ENCODE results near the gene JUNB. TPM values are rescaled to one million over a fixed set of nuclear protein-coding genes. Genes with fewer than 3 reads are reported as not detected.

JUNB gene
- total and polyA plus RNA-seq, 2 of the 13 experiments (the other 11 are each of a cell fraction or from before 2014, with no cell fraction given) = 7.7 to 8.2 TPM

DNA sequence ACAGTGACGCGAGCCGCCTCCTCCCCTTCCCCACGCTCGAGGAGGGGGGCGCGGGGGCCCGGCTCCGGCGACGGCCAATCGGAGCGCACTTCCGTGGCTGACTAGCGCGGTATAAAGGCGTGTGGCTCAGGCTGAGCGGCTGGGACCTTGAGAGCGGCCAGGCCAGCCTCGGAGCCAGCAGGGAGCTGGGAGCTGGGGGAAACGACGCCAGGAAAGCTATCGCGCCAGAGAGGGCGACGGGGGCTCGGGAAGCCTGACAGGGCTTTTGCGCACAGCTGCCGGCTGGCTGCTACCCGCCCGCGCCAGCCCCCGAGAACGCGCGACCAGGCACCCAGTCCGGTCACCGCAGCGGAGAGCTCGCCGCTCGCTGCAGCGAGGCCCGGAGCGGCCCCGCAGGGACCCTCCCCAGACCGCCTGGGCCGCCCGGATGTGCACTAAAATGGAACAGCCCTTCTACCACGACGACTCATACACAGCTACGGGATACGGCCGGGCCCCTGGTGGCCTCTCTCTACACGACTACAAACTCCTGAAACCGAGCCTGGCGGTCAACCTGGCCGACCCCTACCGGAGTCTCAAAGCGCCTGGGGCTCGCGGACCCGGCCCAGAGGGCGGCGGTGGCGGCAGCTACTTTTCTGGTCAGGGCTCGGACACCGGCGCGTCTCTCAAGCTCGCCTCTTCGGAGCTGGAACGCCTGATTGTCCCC, at the start of gene JUNB (continued):
- TF ChIP-seq PRPF4 (IDR thresholded peaks at IDR 0.05; ENCODE audit: low read depth, low read length, poor library complexity, severe bottlenecking) (no peak), AHR (CRISPR knock-in tag; IDR thresholded peaks at IDR 0.05) (peak; percentile 92), MAFF (IDR thresholded peaks at IDR 0.05; ENCODE audit: low read depth, low read length) (no peak), DMTF1 (CRISPR knock-in tag; IDR thresholded peaks at IDR 0.05) (no peak), NR2F1 (CRISPR knock-in tag; IDR thresholded peaks at IDR 0.05) (0 out of 4 replicates have a peak, but pooled peaks of 1 of the 2 experiments have one; percentile 11)
- TF ChIP-seq, protein P1, sequence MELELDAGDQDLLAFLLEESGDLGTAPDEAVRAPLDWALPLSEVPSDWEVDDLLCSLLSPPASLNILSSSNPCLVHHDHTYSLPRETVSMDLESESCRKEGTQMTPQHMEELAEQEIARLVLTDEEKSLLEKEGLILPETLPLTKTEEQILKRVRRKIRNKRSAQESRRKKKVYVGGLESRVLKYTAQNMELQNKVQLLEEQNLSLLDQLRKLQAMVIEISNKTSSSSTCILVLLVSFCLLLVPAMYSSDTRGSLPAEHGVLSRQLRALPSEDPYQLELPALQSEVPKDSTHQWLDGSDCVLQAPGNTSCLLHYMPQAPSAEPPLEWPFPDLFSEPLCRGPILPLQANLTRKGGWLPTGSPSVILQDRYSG (CRISPR knock-in tag; IDR thresholded peaks at IDR 0.05) = 0 out of 2 replicates have a peak, but pooled peaks have one; percentile 8
- TF ChIP-seq, protein P2, sequence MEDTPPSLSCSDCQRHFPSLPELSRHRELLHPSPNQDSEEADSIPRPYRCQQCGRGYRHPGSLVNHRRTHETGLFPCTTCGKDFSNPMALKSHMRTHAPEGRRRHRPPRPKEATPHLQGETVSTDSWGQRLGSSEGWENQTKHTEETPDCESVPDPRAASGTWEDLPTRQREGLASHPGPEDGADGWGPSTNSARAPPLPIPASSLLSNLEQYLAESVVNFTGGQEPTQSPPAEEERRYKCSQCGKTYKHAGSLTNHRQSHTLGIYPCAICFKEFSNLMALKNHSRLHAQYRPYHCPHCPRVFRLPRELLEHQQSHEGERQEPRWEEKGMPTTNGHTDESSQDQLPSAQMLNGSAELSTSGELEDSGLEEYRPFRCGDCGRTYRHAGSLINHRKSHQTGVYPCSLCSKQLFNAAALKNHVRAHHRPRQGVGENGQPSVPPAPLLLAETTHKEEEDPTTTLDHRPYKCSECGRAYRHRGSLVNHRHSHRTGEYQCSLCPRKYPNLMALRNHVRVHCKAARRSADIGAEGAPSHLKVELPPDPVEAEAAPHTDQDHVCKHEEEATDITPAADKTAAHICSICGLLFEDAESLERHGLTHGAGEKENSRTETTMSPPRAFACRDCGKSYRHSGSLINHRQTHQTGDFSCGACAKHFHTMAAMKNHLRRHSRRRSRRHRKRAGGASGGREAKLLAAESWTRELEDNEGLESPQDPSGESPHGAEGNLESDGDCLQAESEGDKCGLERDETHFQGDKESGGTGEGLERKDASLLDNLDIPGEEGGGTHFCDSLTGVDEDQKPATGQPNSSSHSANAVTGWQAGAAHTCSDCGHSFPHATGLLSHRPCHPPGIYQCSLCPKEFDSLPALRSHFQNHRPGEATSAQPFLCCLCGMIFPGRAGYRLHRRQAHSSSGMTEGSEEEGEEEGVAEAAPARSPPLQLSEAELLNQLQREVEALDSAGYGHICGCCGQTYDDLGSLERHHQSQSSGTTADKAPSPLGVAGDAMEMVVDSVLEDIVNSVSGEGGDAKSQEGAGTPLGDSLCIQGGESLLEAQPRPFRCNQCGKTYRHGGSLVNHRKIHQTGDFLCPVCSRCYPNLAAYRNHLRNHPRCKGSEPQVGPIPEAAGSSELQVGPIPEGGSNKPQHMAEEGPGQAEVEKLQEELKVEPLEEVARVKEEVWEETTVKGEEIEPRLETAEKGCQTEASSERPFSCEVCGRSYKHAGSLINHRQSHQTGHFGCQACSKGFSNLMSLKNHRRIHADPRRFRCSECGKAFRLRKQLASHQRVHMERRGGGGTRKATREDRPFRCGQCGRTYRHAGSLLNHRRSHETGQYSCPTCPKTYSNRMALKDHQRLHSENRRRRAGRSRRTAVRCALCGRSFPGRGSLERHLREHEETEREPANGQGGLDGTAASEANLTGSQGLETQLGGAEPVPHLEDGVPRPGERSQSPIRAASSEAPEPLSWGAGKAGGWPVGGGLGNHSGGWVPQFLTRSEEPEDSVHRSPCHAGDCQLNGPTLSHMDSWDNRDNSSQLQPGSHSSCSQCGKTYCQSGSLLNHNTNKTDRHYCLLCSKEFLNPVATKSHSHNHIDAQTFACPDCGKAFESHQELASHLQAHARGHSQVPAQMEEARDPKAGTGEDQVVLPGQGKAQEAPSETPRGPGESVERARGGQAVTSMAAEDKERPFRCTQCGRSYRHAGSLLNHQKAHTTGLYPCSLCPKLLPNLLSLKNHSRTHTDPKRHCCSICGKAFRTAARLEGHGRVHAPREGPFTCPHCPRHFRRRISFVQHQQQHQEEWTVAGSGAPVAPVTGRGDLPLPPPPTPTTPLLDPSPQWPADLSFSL (CRISPR knock-in tag; IDR thresholded peaks at IDR 0.05) = no peak
- TF ChIP-seq, protein P3, sequence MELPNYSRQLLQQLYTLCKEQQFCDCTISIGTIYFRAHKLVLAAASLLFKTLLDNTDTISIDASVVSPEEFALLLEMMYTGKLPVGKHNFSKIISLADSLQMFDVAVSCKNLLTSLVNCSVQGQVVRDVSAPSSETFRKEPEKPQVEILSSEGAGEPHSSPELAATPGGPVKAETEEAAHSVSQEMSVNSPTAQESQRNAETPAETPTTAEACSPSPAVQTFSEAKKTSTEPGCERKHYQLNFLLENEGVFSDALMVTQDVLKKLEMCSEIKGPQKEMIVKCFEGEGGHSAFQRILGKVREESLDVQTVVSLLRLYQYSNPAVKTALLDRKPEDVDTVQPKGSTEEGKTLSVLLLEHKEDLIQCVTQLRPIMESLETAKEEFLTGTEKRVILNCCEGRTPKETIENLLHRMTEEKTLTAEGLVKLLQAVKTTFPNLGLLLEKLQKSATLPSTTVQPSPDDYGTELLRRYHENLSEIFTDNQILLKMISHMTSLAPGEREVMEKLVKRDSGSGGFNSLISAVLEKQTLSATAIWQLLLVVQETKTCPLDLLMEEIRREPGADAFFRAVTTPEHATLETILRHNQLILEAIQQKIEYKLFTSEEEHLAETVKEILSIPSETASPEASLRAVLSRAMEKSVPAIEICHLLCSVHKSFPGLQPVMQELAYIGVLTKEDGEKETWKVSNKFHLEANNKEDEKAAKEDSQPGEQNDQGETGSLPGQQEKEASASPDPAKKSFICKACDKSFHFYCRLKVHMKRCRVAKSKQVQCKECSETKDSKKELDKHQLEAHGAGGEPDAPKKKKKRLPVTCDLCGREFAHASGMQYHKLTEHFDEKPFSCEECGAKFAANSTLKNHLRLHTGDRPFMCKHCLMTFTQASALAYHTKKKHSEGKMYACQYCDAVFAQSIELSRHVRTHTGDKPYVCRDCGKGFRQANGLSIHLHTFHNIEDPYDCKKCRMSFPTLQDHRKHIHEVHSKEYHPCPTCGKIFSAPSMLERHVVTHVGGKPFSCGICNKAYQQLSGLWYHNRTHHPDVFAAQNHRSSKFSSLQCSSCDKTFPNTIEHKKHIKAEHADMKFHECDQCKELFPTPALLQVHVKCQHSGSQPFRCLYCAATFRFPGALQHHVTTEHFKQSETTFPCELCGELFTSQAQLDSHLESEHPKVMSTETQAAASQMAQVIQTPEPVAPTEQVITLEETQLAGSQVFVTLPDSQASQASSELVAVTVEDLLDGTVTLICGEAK (IDR thresholded peaks at IDR 0.05) = no peak
- TF ChIP-seq, protein P3 (CRISPR knock-in tag; IDR thresholded peaks at IDR 0.05) = peak; percentile 59

All from HepG2 (cell line).